WTC11 (cell line): ENCODE results near the gene MAMLD1. TPM values are rescaled to one million over a fixed set of nuclear protein-coding genes. Genes with fewer than 3 reads are reported as not detected.

Source experiments
- ATAC-seq: fragments of 200-7000 bp; cut with Tn5 transposase; 2 replicates; pipeline ENCODE4 v1.10.0; 2021; ENCODE audit warnings: mild to moderate bottlenecking, moderate library complexity
- CTCF ChIA-PET: fragments of 300-600 bp; sonication (Branson Sonifier 250); formaldehyde crosslinking; loops from one replicate; lab custom pipeline; 2021; ENCODE audit warnings: antibody characterized with exemption; lab: Charles Lee
- POLR2A ChIA-PET: fragments of 350-600 bp; sonication (Branson Sonifier 250); formaldehyde crosslinking; loops from one replicate; lab custom pipeline; 2021; ENCODE audit warnings: antibody characterized with exemption; lab: Charles Lee
- DNase-seq: peaks from one replicate; pipeline ENCODE4 v3.0.0; 2021; ENCODE audit warnings: low spot score
- H3K27ac Mint-ChIP-seq: 2 replicates; pipeline ENCODE4 v1.8.0; 2021; ENCODE audit warnings: mixed read lengths
- H3K27me3 Mint-ChIP-seq: 2 replicates; pipeline ENCODE4 v1.8.0; 2021; ENCODE audit warnings: low read depth, mild to moderate bottlenecking, moderate library complexity, mixed read lengths
- H3K36me3 Mint-ChIP-seq: 2 replicates; pipeline ENCODE4 v1.8.0; 2021; ENCODE audit warnings: mixed read lengths
- H3K4me1 Mint-ChIP-seq: 2 replicates; pipeline ENCODE4 v1.8.0; 2022; ENCODE audit warnings: mixed read lengths
- H3K4me3 Mint-ChIP-seq: 2 replicates; pipeline ENCODE4 v1.8.0; 2021; ENCODE audit warnings: mild to moderate bottlenecking, moderate library complexity, mixed read lengths
- H3K9me3 Mint-ChIP-seq: 2 replicates; pipeline ENCODE4 v1.8.0; 2021; ENCODE audit warnings: mixed read lengths
- ESRRA ChIP-seq: sonication (generic); formaldehyde crosslinking; IDR thresholded peaks from 2 replicates; pipeline ENCODE4 v1.8.1; 2022; ENCODE audit warnings: mild to moderate bottlenecking, missing genetic modification reagents, borderline replicate concordance
- FOXP1 ChIP-seq: sonication (generic); formaldehyde crosslinking; IDR thresholded peaks from 2 replicates; pipeline ENCODE4 v1.8.0; 2022; ENCODE audit warnings: missing genetic modification reagents, mild to moderate bottlenecking, moderate library complexity, borderline replicate concordance
- MXD4 ChIP-seq: fragments of 250-450 bp; sonication (Bioruptor Pico); IDR thresholded peaks from 2 replicates; pipeline ENCODE4 v1.8.0; 2021; ENCODE audit warnings: mild to moderate bottlenecking, moderate library complexity, borderline replicate concordance
- NFATC4 ChIP-seq: fragments of 250-450 bp; sonication (Bioruptor Pico); IDR thresholded peaks from 2 replicates; pipeline ENCODE4 v1.9.0; 2021; ENCODE audit warnings: mild to moderate bottlenecking
- NFYB ChIP-seq: sonication (generic); formaldehyde crosslinking; conservative IDR thresholded peaks from 2 replicates; pipeline ENCODE4 v1.8.0; 2022; ENCODE audit warnings: low read depth, missing genetic modification reagents
- TEAD4 ChIP-seq: sonication (generic); formaldehyde crosslinking; IDR thresholded peaks from 2 replicates; pipeline ENCODE4 v1.8.0; 2022; ENCODE audit warnings: mild to moderate bottlenecking, missing genetic modification reagents
- ZNF121 ChIP-seq: sonication (generic); formaldehyde crosslinking; IDR thresholded peaks from 2 replicates; pipeline ENCODE4 v1.8.0; 2023; ENCODE audit warnings: missing genetic modification reagents
- total RNA-seq: library from RNA; stranded (reverse); gene quantifications from 3 replicates; pipeline ENCODE4 v1.2.3, GENCODE V29; 2021
- TF ChIP-seq, protein P1 (sequence below): fragments of 250-450 bp; sonication (Bioruptor Pico); IDR thresholded peaks from 2 replicates; pipeline ENCODE4 v1.9.0; 2021; ENCODE audit warnings: mild to moderate bottlenecking, borderline replicate concordance
- TF ChIP-seq, protein P2 (sequence below): sonication (generic); formaldehyde crosslinking; IDR thresholded peaks from 2 replicates; pipeline ENCODE4 v1.8.1; 2022; ENCODE audit warnings: missing genetic modification reagents, borderline replicate concordance
- TF ChIP-seq, protein P3 (sequence below): sonication (generic); formaldehyde crosslinking; IDR thresholded peaks from 2 replicates; pipeline ENCODE4 v1.8.1; 2023; ENCODE audit warnings: mild to moderate bottlenecking, missing genetic modification reagents, borderline replicate concordance
- TF ChIP-seq, protein P4 (sequence below): sonication (generic); formaldehyde crosslinking; IDR thresholded peaks from 2 replicates; pipeline ENCODE4 v1.8.0; 2022; ENCODE audit warnings: mild to moderate bottlenecking, missing genetic modification reagents
- TF ChIP-seq, protein P5 (sequence below): sonication (generic); formaldehyde crosslinking; IDR thresholded peaks from 2 replicates; pipeline ENCODE4 v1.8.1; 2022; ENCODE audit warnings: mild to moderate bottlenecking, moderate library complexity, missing genetic modification reagents

Gene MAMLD1
- total RNA-seq, 1 experiment from 2014 or later: 0.35 TPM

DNA sequence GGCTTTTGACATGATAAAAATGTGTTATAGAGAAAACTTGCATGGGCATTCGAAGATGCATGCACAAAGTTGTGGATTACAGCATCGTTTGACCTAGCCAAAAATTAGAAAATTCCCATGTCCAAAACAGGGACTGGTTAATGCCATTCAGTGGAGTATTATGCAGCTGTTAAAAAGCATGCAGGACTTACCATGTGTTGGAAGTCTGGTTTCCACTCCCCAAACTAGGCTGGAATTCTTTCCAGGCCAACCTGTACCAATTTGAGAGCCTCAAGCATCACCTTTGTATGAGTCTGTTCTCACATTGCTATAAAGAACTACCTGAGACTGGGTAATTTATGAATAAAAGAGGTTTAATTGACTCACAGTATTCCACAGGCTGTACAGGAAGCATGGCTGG, 159.4 kb downstream of the MAMLD1 start:
- TF ChIP-seq, protein P1, sequence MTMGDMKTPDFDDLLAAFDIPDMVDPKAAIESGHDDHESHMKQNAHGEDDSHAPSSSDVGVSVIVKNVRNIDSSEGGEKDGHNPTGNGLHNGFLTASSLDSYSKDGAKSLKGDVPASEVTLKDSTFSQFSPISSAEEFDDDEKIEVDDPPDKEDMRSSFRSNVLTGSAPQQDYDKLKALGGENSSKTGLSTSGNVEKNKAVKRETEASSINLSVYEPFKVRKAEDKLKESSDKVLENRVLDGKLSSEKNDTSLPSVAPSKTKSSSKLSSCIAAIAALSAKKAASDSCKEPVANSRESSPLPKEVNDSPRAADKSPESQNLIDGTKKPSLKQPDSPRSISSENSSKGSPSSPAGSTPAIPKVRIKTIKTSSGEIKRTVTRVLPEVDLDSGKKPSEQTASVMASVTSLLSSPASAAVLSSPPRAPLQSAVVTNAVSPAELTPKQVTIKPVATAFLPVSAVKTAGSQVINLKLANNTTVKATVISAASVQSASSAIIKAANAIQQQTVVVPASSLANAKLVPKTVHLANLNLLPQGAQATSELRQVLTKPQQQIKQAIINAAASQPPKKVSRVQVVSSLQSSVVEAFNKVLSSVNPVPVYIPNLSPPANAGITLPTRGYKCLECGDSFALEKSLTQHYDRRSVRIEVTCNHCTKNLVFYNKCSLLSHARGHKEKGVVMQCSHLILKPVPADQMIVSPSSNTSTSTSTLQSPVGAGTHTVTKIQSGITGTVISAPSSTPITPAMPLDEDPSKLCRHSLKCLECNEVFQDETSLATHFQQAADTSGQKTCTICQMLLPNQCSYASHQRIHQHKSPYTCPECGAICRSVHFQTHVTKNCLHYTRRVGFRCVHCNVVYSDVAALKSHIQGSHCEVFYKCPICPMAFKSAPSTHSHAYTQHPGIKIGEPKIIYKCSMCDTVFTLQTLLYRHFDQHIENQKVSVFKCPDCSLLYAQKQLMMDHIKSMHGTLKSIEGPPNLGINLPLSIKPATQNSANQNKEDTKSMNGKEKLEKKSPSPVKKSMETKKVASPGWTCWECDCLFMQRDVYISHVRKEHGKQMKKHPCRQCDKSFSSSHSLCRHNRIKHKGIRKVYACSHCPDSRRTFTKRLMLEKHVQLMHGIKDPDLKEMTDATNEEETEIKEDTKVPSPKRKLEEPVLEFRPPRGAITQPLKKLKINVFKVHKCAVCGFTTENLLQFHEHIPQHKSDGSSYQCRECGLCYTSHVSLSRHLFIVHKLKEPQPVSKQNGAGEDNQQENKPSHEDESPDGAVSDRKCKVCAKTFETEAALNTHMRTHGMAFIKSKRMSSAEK (CRISPR knock-in tag): no peak
- TF ChIP-seq, protein P2, sequence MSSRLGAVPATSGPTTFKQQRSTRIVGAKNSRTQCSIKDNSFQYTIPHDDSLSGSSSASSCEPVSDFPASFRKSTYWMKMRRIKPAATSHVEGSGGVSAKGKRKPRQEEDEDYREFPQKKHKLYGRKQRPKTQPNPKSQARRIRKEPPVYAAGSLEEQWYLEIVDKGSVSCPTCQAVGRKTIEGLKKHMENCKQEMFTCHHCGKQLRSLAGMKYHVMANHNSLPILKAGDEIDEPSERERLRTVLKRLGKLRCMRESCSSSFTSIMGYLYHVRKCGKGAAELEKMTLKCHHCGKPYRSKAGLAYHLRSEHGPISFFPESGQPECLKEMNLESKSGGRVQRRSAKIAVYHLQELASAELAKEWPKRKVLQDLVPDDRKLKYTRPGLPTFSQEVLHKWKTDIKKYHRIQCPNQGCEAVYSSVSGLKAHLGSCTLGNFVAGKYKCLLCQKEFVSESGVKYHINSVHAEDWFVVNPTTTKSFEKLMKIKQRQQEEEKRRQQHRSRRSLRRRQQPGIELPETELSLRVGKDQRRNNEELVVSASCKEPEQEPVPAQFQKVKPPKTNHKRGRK (CRISPR knock-in tag): no peak
- no peak for TF ChIP-seq MXD4 (CRISPR knock-in tag)
- no peak for TF ChIP-seq ZNF121 (CRISPR knock-in tag)
- no peak for TF ChIP-seq NFATC4 (CRISPR knock-in tag)
- Mint-ChIP-seq H3K27ac (no peak overlapping the region), H3K27me3 (no peaks in the 10 kb centered on the region), H3K4me3 (no peak overlapping the region), H3K4me1 (peaks cover 13% of the 10 kb centered on the region), H3K9me3 (no peaks in the 10 kb centered on the region), H3K36me3 (no peaks in the 10 kb centered on the region)
- DNase-seq (no peak), ATAC-seq (no peak)
- ChIA-PET CTCF (no interaction called here), POLR2A (no interaction called here)

DNA sequence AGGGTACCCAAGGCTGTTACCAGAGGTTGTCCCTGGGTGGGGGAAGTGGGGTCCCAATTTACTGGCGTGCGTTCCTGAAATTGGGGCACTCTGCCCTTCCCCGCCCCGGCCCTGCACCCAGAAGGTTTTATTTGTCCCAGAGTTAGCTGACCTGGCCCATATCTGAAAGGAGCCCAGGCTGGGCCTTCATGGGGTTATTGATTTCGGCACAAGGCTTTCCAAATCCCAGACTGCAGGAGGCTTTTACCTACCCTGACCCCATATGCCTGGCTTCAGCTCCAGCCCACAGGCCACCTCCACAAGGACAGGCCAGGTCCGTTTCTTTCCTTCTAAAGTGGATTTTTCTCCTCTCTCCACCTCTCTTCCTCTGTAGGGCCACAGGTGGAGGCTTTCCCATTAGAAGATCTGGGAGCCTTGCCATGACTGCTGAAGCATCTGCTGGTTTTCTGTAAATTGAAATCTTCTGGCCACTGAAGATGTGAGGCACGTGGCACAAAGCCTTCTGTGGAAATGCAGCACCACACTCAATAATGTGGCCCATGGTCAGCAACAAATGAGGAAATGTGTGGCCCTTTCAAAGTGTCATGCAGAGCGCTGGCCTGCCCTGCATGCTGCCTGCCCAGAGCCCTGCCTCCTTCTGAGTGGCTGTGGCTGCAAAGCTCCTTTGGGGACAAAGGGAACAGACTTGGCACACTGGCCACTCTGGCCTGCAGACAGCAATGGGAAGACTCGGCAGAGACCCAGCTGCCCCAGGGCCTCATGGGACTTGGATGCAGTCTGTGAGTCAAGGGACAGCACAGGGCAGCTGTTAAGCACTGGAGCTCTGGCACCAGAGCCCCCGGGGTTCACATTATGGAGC, 162.2 kb downstream of the MAMLD1 start:
- ATAC-seq: no peak
- H3K4me1 Mint-ChIP-seq: peaks cover 9% of the 10 kb centered on the region
- H3K9me3 Mint-ChIP-seq: peaks cover 6% of the 10 kb centered on the region; the same call in 1 of the 2 replicates
- no peak for DNase-seq
- no peaks in the 10 kb centered on the region for H3K36me3 Mint-ChIP-seq
- no peaks in the 10 kb centered on the region for H3K27me3 Mint-ChIP-seq
- H3K27ac Mint-ChIP-seq: no peak overlapping the region
- H3K4me3 Mint-ChIP-seq: no peak overlapping the region
- CTCF ChIA-PET: no interaction called here
- POLR2A ChIA-PET: no interaction called here
- TF ChIP-seq TEAD4 (CRISPR knock-in tag): no peak
- TF ChIP-seq, protein P3, sequence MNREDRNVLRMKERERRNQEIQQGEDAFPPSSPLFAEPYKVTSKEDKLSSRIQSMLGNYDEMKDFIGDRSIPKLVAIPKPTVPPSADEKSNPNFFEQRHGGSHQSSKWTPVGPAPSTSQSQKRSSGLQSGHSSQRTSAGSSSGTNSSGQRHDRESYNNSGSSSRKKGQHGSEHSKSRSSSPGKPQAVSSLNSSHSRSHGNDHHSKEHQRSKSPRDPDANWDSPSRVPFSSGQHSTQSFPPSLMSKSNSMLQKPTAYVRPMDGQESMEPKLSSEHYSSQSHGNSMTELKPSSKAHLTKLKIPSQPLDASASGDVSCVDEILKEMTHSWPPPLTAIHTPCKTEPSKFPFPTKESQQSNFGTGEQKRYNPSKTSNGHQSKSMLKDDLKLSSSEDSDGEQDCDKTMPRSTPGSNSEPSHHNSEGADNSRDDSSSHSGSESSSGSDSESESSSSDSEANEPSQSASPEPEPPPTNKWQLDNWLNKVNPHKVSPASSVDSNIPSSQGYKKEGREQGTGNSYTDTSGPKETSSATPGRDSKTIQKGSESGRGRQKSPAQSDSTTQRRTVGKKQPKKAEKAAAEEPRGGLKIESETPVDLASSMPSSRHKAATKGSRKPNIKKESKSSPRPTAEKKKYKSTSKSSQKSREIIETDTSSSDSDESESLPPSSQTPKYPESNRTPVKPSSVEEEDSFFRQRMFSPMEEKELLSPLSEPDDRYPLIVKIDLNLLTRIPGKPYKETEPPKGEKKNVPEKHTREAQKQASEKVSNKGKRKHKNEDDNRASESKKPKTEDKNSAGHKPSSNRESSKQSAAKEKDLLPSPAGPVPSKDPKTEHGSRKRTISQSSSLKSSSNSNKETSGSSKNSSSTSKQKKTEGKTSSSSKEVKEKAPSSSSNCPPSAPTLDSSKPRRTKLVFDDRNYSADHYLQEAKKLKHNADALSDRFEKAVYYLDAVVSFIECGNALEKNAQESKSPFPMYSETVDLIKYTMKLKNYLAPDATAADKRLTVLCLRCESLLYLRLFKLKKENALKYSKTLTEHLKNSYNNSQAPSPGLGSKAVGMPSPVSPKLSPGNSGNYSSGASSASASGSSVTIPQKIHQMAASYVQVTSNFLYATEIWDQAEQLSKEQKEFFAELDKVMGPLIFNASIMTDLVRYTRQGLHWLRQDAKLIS (CRISPR knock-in tag): no peak
- TF ChIP-seq ESRRA (CRISPR knock-in tag): no peak
- no peak for TF ChIP-seq FOXP1 (CRISPR knock-in tag)
- TF ChIP-seq, protein P4, sequence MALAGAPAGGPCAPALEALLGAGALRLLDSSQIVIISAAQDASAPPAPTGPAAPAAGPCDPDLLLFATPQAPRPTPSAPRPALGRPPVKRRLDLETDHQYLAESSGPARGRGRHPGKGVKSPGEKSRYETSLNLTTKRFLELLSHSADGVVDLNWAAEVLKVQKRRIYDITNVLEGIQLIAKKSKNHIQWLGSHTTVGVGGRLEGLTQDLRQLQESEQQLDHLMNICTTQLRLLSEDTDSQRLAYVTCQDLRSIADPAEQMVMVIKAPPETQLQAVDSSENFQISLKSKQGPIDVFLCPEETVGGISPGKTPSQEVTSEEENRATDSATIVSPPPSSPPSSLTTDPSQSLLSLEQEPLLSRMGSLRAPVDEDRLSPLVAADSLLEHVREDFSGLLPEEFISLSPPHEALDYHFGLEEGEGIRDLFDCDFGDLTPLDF (CRISPR knock-in tag): no peak
- no peak for TF ChIP-seq NFYB (CRISPR knock-in tag)
- TF ChIP-seq, protein P5, sequence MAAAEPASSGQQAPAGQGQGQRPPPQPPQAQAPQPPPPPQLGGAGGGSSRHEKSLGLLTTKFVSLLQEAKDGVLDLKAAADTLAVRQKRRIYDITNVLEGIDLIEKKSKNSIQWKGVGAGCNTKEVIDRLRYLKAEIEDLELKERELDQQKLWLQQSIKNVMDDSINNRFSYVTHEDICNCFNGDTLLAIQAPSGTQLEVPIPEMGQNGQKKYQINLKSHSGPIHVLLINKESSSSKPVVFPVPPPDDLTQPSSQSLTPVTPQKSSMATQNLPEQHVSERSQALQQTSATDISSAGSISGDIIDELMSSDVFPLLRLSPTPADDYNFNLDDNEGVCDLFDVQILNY (CRISPR knock-in tag): no peak
